Pancreas (tissue), 10 donors: Measurements from ENCODE around the gene PHLPP2. TPM values are rescaled to one million over a fixed set of nuclear protein-coding genes. Genes with fewer than 3 reads are reported as not detected.
A peak's percentile ranks its signal among the peaks of the same experiment; 100 is the strongest.

ENCODE experiments used
- ATAC-seq, 4 donors: fragments of 200-7000 bp; cut with Tn5 transposase; one replicate each; pipeline versions ENCODE4 v1.8.0 to v1.9.1; 2020; ENCODE audit warnings: mild to moderate bottlenecking in 4 of 4, moderate library complexity in 4 of 4
- DNase-seq, 6 donors: peaks; one replicate each; pipeline ENCODE4 v3.0.0-alpha.2; 2020
- FAIRE-seq: peaks from 2 replicates; lab custom pipeline; 2012; peaks lifted over from hg19 to GRCh38; lab: Jason Lieb, UNC
- H3K27ac ChIP-seq, 4 donors: fragments of 200-600 bp; sonication (generic); 1 replicate in 3 of 4; 2 replicates in 1 of 4; pipeline versions ENCODE4 v1.5.0 to v1.8.0; 2020
- H3K27me3 ChIP-seq, 4 donors: fragments of 200-600 bp; one replicate each; pipeline ENCODE4 v1.8.0; 2021
- H3K36me3 ChIP-seq, 3 donors: fragments of 200-600 bp; sonication (generic) in 1 of 3; one replicate each; pipeline versions ENCODE4 v1.5.0 to v1.8.0; 2020 to 2021
- H3K4me1 ChIP-seq, 3 donors: fragments of 200-600 bp; one replicate each; pipeline ENCODE4 v1.8.0; 2021
- H3K4me3 ChIP-seq, 4 donors: fragments of 200-600 bp; sonication (generic) in 2 of 4; one replicate each; pipeline versions ENCODE4 v1.5.0 to v1.8.0; 2020 to 2021
- H3K9me3 ChIP-seq, 4 donors: fragments of 200-600 bp; one replicate each; pipeline ENCODE4 v1.8.0; 2021
- CTCF ChIP-seq, 4 donors: fragments of 200-600 bp; sonication (generic) in 3 of 4; IDR thresholded peaks; one replicate each; pipeline versions ENCODE4 v1.5.0 to v1.8.0; 2021; ENCODE audit warnings: antibody characterized with exemption in 4 of 4
- WGBS, 2 donors: extraction: QIAGEN DNeasy Blood & Tissue Kit; methylation state at CpG; one replicate each; pipeline ENCODE4 v1.1.7; 2013; 5-methylcytosine and 5-hydroxymethylcytosine counted together
- intact Hi-C, 3 donors: fragments of 100-400 bp; cut with DNase I; formaldehyde crosslinking; loops; one replicate each; pipeline versions ENCODE4 v1.11.1 to v1.14.2; 2022
- polyA plus RNA-seq, 2 donors: library from polyadenylated mRNA; stranded (reverse); fragments of 200-250 nt; gene quantifications; one replicate each; pipeline ENCODE4 v1.2.3, GENCODE V29; 2013
- total RNA-seq, 6 donors: library from RNA; stranded (reverse); fragmentation: NEBNext Ultra II Directional in 4 of 6; extraction: Animal tissue kit (Norgen Biotek cat#: 25700) in 4 of 6; gene quantifications; one replicate each; pipeline versions ENCODE4 v1.2.1 to v1.2.4, GENCODE V29; 2021 to 2023
- donor health status: healthy with polysubstance abuse.
- donor health status: DM: no; HTN: no; CAD: no; lungs with moderate emphysema.
- donor health status: DM: no; HTN: no; CAD: no.
- donor health status: control.
- donor health status: control.
- donor health status: Bipolar disorder and iron deficiency.
- donor health status: DM: yes; HTN: yes; CAD: no.
- donor health status: DM: no; HTN: no; CAD: no.
- donor health status: DM: no; HTN: no; CAD: no.
- donor health status: DM: yes; HTN: yes; CAD: no.

Gene PHLPP2
- total and polyA plus RNA-seq, 8 donors = 1.3 to 4.6 (median 2.8) TPM

GRCh38 chr16:71709229-71709781 is 15.2 kb downstream of the PHLPP2 start:
- 48 to 58% methylated on average over 2 of the region's 2 CpGs for WGBS, 2 donors
- Histone ChIP-seq H3K27me3 (no peaks in the 10 kb centered on the region), H3K27ac (no peak overlapping the region), H3K9me3 (no peaks in the 10 kb centered on the region), H3K4me3 (no peak overlapping the region), H3K36me3 (no peaks in the 10 kb centered on the region), H3K4me1 (peaks cover 0 to 8% (median 0%) of the 10 kb centered on the region in 3 donors)
- TF ChIP-seq CTCF (IDR thresholded peaks at IDR 0.05) = no peak
- ATAC-seq = peak in 3 of 4 donors; percentile 30 to 35 (median 32)
- no peak for DNase-seq
- intact Hi-C loops = no loop called here
- FAIRE-seq = peak; percentile 56

GRCh38 chr16:71708696-71709095 is 15.8 kb downstream of the PHLPP2 start:
- no peaks in the 10 kb centered on the region for H3K36me3 ChIP-seq
- no peaks in the 10 kb centered on the region for H3K27me3 ChIP-seq
- no peak overlapping the region for H3K27ac ChIP-seq
- FAIRE-seq = no peak
- intact Hi-C loops = no loop called here
- no peak for ATAC-seq
- H3K4me3 ChIP-seq = no peak overlapping the region
- no peak for TF ChIP-seq CTCF (IDR thresholded peaks at IDR 0.05)
- DNase-seq = no peak
- whole genome bisulfite sequencing, 2 donors = 96 to 98% methylated on average over 2 of the region's 2 CpGs
- H3K4me1 ChIP-seq = peaks cover 0 to 8% (median 0%) of the 10 kb centered on the region in 3 donors
- no peaks in the 10 kb centered on the region for H3K9me3 ChIP-seq

GRCh38 chr16:71707199-71707598 is 17.3 kb downstream of the PHLPP2 start:
- ATAC-seq (no peak), DNase-seq (no peak), FAIRE-seq (no peak)
- Histone ChIP-seq H3K36me3 (no peaks in the 10 kb centered on the region), H3K27ac (no peak overlapping the region), H3K4me3 (no peak overlapping the region), H3K4me1 (peaks cover 0 to 5% (median 0%) of the 10 kb centered on the region in 3 donors), H3K9me3 (no peaks in the 10 kb centered on the region), H3K27me3 (no peaks in the 10 kb centered on the region)
- intact Hi-C loops = no loop called here
- no peak for TF ChIP-seq CTCF (IDR thresholded peaks at IDR 0.05)
- WGBS, 2 donors = 91 to 98% methylated on average over 5 to 7 of the region's 7 CpGs

- DNase-seq = no peak
- Histone ChIP-seq H3K27me3 (no peaks in the 10 kb centered on the region), H3K4me1 (no peaks in the 10 kb centered on the region), H3K4me3 (no peak overlapping the region), H3K9me3 (no peaks in the 10 kb centered on the region), H3K27ac (no peak overlapping the region), H3K36me3 (no peaks in the 10 kb centered on the region)
- 96 to 97% methylated on average over 2 of the region's 2 CpGs for WGBS, 2 donors
- no peak for TF ChIP-seq CTCF (IDR thresholded peaks at IDR 0.05)
- intact Hi-C loops = no loop called here
- no peak for FAIRE-seq
- ATAC-seq = no peak
Observed at GRCh38 chr16:71706046-71706445, 18.5 kb downstream of the PHLPP2 start.

DNA sequence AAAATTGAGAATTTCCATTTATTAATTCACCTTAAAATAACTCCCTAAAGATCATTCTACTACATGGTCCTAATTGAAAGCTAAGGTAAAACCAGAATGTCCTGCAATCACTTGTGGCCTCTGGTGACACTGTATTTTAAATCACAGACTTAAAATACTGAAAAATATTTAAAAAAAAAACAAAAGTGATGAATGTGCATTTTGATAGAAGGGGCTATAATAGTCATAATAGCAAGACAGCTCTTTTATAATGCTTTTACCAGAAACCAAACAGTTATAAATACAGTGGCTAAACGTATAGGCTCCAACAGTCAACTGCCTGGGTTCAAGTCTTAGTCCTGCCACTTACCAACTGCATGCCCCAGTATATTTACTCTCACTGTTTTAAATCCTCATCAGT is 21.2 kb downstream of the PHLPP2 start:
- H3K9me3 ChIP-seq = no peaks in the 10 kb centered on the region
- no peak for ATAC-seq
- no peaks in the 10 kb centered on the region for H3K27me3 ChIP-seq
- no peak for TF ChIP-seq CTCF (IDR thresholded peaks at IDR 0.05)
- intact Hi-C loops = no loop called here
- H3K4me1 ChIP-seq = no peaks in the 10 kb centered on the region
- H3K36me3 ChIP-seq = no peaks in the 10 kb centered on the region
- no peak overlapping the region for H3K27ac ChIP-seq
- DNase-seq = no peak
- WGBS, 2 donors = 84 to 94% methylated on average over 1 of the region's 1 CpG
- no peak for FAIRE-seq
- H3K4me3 ChIP-seq = no peak overlapping the region
